ENCODE results near the gene IPCEF1. TPM values are rescaled to one million over a fixed set of nuclear protein-coding genes. Genes with fewer than 3 reads are reported as not detected.

Gene IPCEF1
- total RNA-seq, 1 experiment from 2014 or later: 0.48 TPM

- Mint-ChIP-seq H3K27ac (no peak overlapping the region; a peak in 2 of 7 replicates), H3K4me1 (peaks cover 13 to 21% of the 10 kb centered on the region in 2 experiments), H3K27me3 (ENCODE audit: low read depth) (no peaks in the 10 kb centered on the region), H3K9me3 (no peaks in the 10 kb centered on the region), H3K4me3 (no peak overlapping the region), H3K36me3 (ENCODE audit: insufficient read depth in 1 of 3, low read depth in 3 of 3) (no peaks in the 10 kb centered on the region)
- no peaks in the 10 kb centered on the region for H3K23me2 ChIP-seq (ENCODE audit: insufficient read length, low read depth, low read length, poor library complexity, severe bottlenecking)
- no peaks in the 10 kb centered on the region for H3K9me3 ChIP-seq (ENCODE audit: control insufficient read depth, low read depth, low read length)
- H3K23ac ChIP-seq (ENCODE audit: insufficient read length, low read depth, low read length): no peak overlapping the region
- no peak overlapping the region for H4K8ac ChIP-seq (replicated peaks; ENCODE audit: insufficient read length, low read depth, low read length)
- 0 out of 2 replicates have a peak, but pooled peaks cover 2% of the 10 kb centered on the region for H3K4me1 ChIP-seq (ENCODE audit: insufficient read depth, low read length)
- TF ChIP-seq CTCF (conservative IDR thresholded peaks at IDR 0.05): no peak
- no peak for DNase-seq
- WGBS (ENCODE audit: extremely low coverage, insufficient read length, low lambda C conversion rate): no CpG with 5 or more reads among the region's 6 CpGs
- no peak overlapping the region for H4K91ac ChIP-seq (ENCODE audit: insufficient read length, low read depth, low read length)
- H2BK5ac ChIP-seq (ENCODE audit: insufficient read length, low read length): no peak overlapping the region
- no peak overlapping the region for H3K4ac ChIP-seq (ENCODE audit: low read depth, low read length)
- H3K27ac ChIP-seq (ENCODE audit: insufficient read length, low read depth, low read length): no peak overlapping the region
- H3K9ac ChIP-seq (ENCODE audit: extremely low read depth, insufficient read length, low read length): no peak overlapping the region
- H2BK120ac ChIP-seq (ENCODE audit: low read depth, low read length, poor library complexity, severe bottlenecking): no peak overlapping the region
- no peak overlapping the region for H2AK5ac ChIP-seq (ENCODE audit: insufficient read length, low read length)
- no peaks in the 10 kb centered on the region for H4K20me1 ChIP-seq (ENCODE audit: control insufficient read depth, insufficient read depth, insufficient read length)
- H2BK15ac ChIP-seq (ENCODE audit: low read depth, low read length): no peak overlapping the region
- H3K4me2 ChIP-seq (ENCODE audit: insufficient read depth, insufficient read length, low read length): no peak overlapping the region
- no peak overlapping the region for H4K5ac ChIP-seq (ENCODE audit: insufficient read length, low read depth, low read length)
- H2BK12ac ChIP-seq (ENCODE audit: insufficient read length, low read depth, low read length): no peak overlapping the region
- H2AFZ ChIP-seq (ENCODE audit: low read length): no peak overlapping the region
- H3K18ac ChIP-seq (ENCODE audit: insufficient read length, low read depth, low read length): no peak overlapping the region
- no peak overlapping the region for H3K14ac ChIP-seq (ENCODE audit: insufficient read depth, low read length)
- no peaks in the 10 kb centered on the region for H3K79me2 ChIP-seq (ENCODE audit: insufficient read depth, low read length)
- no peak overlapping the region for H3T11ph ChIP-seq (ENCODE audit: low read length)
- H3K27me3 ChIP-seq (ENCODE audit: insufficient read depth, low read length): no peaks in the 10 kb centered on the region
- H3K56ac ChIP-seq (ENCODE audit: insufficient read length, low read depth, low read length): no peak overlapping the region
- no peaks in the 10 kb centered on the region for H3K79me1 ChIP-seq (ENCODE audit: insufficient read depth, low read depth, low read length, poor library complexity, severe bottlenecking)
- no peak overlapping the region for H2BK20ac ChIP-seq (ENCODE audit: low read depth, low read length, poor library complexity, severe bottlenecking)
These were observed 138.3 kb downstream of the IPCEF1 start for GRCh38 chr6:154218301-154218700.

All from H9 (cell line).